Skeletal muscle tissue (tissue), 4 donors: ENCODE results near the gene EIPR1. TPM values are rescaled to one million over a fixed set of nuclear protein-coding genes. Genes with fewer than 3 reads are reported as not detected.

Experiments used
- H3K27ac ChIP-seq: one replicate; pipeline ENCODE4 v1.7.0; 2013; ENCODE audit warnings: mild to moderate bottlenecking, low read depth, low read length, inconsistent platforms
- H3K27me3 ChIP-seq, 3 donors: one replicate each; pipeline ENCODE4 v1.7.0; 2013; ENCODE audit warnings: low read length in 3 of 3; ENCODE audit not compliant: control insufficient read depth in 3 of 3, insufficient read depth in 3 of 3
- H3K36me3 ChIP-seq, 3 donors: one replicate each; pipeline ENCODE4 v1.7.0; 2013; ENCODE audit warnings: low read length in 3 of 3; ENCODE audit not compliant: control insufficient read depth in 3 of 3, insufficient read depth in 3 of 3
- H3K4me1 ChIP-seq, 3 donors: one replicate each; pipeline ENCODE4 v1.7.0; 2013; ENCODE audit warnings: low read length in 3 of 3, mild to moderate bottlenecking in 3 of 3; ENCODE audit not compliant: control insufficient read depth in 3 of 3, insufficient read depth in 3 of 3
- H3K4me3 ChIP-seq, 3 donors: one replicate each; pipeline ENCODE4 v1.7.0; 2013; ENCODE audit warnings: low read length in 3 of 3
- H3K9ac ChIP-seq, 3 donors: one replicate each; pipeline ENCODE4 v1.7.0; 2013; ENCODE audit warnings: low read length in 3 of 3, mild to moderate bottlenecking in 3 of 3, moderate library complexity in 2 of 3, low read depth in 1 of 3
- H3K9me3 ChIP-seq, 3 donors: one replicate each; pipeline ENCODE4 v1.7.0; 2013; ENCODE audit warnings: low read length in 3 of 3; ENCODE audit not compliant: control insufficient read depth in 3 of 3
- total RNA-seq: library from RNA; depleted of rRNA; stranded (reverse); fragments of >200 nt; gene quantifications from one replicate; pipeline ENCODE4 v1.2.3, GENCODE V29; 2014
- donor health status: Osteomylitis.

EIPR1 gene
- total RNA-seq, 1 donor from 2014 or later: 12.0 TPM

DNA sequence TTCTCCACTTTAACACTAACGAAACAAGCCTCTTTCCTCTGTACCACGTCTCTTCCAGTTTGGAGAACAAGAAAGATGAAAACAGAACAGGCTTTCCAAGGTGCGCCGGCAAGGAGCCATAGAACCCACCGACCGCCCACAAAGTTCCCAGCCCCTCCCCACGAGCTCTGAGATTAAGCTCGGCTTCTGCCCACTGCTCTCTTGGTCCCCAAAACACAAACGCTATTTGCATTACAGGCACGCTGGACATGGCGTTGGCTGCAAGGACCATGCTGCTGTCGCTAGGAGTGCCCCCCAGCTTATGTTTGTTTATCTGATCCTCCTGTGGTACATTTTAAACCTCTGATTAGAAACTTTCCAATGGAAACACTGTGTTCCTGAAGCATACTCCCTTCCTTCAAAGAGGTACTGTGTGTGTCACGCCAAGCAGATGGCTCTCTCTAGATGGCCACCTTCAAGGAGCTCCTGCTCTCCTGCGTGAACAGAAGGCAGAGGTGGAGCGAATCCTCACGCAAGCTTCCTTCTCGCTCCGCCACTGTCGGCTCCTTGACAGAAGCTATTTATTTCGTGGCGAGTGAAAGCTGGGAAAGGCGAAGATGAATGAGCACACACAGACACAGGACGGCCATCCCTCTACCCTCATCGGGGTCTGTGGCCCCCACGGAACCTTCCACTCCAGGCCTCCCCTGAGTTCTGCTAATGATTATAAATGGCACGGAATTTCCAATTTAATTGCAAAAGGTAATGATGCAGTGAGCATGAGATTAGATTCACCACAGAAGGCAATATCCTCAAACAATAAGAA, 166.2 kb downstream of the EIPR1 start:
- no peak overlapping the region for H3K27ac ChIP-seq
- no peaks in the 10 kb centered on the region for H3K9me3 ChIP-seq

DNA sequence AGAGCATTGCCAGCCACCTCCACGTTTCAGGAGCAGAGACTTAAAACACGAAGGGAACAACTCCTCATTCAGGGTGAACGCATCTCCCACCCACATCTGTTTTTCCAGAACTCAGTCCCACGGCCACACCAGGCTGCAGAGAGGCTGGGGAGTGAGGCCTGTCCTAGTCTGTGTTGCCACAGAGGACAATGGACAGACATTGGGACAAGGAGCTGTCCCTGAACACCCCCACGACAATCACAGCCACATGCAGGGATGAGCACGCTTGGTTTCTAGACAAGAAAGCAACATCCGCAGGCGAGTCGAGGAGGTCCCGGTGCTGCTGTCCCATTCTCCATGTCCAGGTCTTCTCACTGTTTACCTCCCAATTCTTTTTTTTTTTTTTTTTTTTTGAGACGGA, 167.4 kb downstream of the EIPR1 start:
- peaks cover 0 to 6% (median 0%) of the 10 kb centered on the region in 3 donors for H3K36me3 ChIP-seq
- no peaks in the 10 kb centered on the region for H3K27me3 ChIP-seq

More for the DNA sequence above, 166.2 kb downstream of the EIPR1 start:
- Histone ChIP-seq H3K9ac (no peak overlapping the region), H3K36me3 (peaks cover 0 to 5% (median 0%) of the 10 kb centered on the region in 3 donors), H3K4me1 (no peaks in the 10 kb centered on the region), H3K27me3 (no peaks in the 10 kb centered on the region), H3K4me3 (no peak overlapping the region)

DNA sequence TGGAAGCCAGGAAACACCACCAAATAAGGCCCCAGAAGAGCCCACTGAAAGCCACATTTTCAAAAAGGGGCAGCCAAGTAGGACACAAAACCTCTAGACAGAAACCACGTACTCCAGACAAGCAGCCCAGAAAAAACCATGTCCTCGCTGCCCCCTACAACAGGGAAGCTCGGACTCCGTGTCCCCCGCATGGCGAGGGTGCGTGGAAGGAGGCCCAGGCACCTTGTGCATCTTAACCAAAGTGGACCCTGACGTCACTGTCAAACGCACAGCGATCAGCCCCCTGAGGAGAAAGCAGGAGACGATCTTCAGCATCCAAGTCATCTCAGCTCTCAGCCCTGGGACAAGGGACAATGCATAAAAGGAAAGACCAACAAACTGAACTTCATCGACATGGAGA, 168.4 kb downstream of the EIPR1 start:
- Histone ChIP-seq H3K36me3 (peaks cover 0 to 9% (median 2%) of the 10 kb centered on the region in 3 donors), H3K27me3 (no peaks in the 10 kb centered on the region)

More for the DNA sequence above, 167.4 kb downstream of the EIPR1 start:
- Histone ChIP-seq H3K4me1 (no peaks in the 10 kb centered on the region), H3K27ac (no peak overlapping the region), H3K4me3 (no peak overlapping the region), H3K9ac (no peak overlapping the region), H3K9me3 (no peaks in the 10 kb centered on the region)

DNA sequence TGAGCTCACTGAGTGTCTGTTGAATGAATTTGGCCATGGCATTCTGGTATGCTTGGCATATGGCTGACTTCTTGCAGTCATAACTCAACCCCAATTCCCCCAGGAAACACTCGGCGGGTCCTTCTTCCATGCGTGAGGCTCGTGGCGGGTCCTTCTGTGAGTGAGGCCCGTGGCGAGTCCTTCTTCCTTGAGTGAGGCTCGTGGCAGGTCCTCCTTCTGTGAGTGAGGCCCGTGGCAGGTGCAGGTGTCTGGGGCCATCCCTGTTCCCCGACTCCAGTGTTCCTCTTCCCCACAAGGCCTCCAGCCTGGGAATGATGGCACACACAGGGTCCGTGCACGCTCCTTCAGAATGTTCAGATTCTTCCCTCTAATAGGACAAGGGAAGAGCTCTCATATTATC, 169.0 kb downstream of the EIPR1 start:
- Histone ChIP-seq H3K36me3 (peaks cover 0 to 9% (median 2%) of the 10 kb centered on the region in 3 donors), H3K4me1 (no peaks in the 10 kb centered on the region), H3K4me3 (no peak overlapping the region)

More for the DNA sequence above, 168.4 kb downstream of the EIPR1 start:
- Histone ChIP-seq H3K9ac (no peak overlapping the region), H3K4me1 (no peaks in the 10 kb centered on the region), H3K4me3 (no peak overlapping the region), H3K9me3 (no peaks in the 10 kb centered on the region), H3K27ac (no peak overlapping the region)

DNA sequence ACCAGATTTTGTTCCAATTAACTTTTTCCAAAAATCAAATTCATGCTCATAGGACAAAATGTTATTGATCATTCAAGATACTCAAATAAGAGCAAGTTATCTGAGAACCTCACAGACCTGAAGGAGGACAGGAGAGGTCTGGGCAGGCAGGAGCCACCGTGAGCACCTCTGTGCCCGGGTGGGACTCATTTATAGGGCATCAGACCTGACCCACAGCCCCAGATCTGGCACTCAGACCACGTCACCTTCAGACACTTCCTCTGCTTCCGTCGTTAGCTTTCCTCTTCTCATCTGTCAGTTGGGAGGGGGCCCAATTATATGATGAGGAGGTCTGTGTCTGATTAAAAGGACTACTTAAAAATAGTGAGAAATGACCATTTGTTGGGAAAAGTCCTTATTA, 169.4 kb downstream of the EIPR1 start:
- Histone ChIP-seq H3K9ac (no peak overlapping the region), H3K36me3 (peaks cover 0 to 9% (median 2%) of the 10 kb centered on the region in 3 donors), H3K27me3 (no peaks in the 10 kb centered on the region), H3K4me3 (no peak overlapping the region), H3K9me3 (no peaks in the 10 kb centered on the region), H3K27ac (no peak overlapping the region), H3K4me1 (no peaks in the 10 kb centered on the region)

More for the DNA sequence above, 169.0 kb downstream of the EIPR1 start:
- Histone ChIP-seq H3K9ac (no peak overlapping the region), H3K27ac (no peak overlapping the region), H3K9me3 (no peaks in the 10 kb centered on the region), H3K27me3 (no peaks in the 10 kb centered on the region)

GRCh38 chr2:3207091-3207491, 170.5 kb downstream of the EIPR1 start:
- Histone ChIP-seq H3K4me1 (no peaks in the 10 kb centered on the region), H3K4me3 (no peak overlapping the region), H3K27me3 (no peaks in the 10 kb centered on the region), H3K9ac (no peak overlapping the region), H3K9me3 (no peaks in the 10 kb centered on the region), H3K36me3 (peaks cover 0 to 9% (median 2%) of the 10 kb centered on the region in 3 donors), H3K27ac (no peak overlapping the region)

- H3K27me3 ChIP-seq: no peaks in the 10 kb centered on the region
- H3K36me3 ChIP-seq: peaks cover 0 to 6% (median 2%) of the 10 kb centered on the region in 3 donors
- H3K4me3 ChIP-seq: no peak overlapping the region
- H3K9me3 ChIP-seq: no peaks in the 10 kb centered on the region
- H3K27ac ChIP-seq: no peak overlapping the region
- no peak overlapping the region for H3K9ac ChIP-seq
- peaks cover 0 to 2% (median 0%) of the 10 kb centered on the region in 3 donors for H3K4me1 ChIP-seq
Measured at GRCh38 chr2:3205845-3206244, 171.8 kb downstream of the EIPR1 start.

DNA sequence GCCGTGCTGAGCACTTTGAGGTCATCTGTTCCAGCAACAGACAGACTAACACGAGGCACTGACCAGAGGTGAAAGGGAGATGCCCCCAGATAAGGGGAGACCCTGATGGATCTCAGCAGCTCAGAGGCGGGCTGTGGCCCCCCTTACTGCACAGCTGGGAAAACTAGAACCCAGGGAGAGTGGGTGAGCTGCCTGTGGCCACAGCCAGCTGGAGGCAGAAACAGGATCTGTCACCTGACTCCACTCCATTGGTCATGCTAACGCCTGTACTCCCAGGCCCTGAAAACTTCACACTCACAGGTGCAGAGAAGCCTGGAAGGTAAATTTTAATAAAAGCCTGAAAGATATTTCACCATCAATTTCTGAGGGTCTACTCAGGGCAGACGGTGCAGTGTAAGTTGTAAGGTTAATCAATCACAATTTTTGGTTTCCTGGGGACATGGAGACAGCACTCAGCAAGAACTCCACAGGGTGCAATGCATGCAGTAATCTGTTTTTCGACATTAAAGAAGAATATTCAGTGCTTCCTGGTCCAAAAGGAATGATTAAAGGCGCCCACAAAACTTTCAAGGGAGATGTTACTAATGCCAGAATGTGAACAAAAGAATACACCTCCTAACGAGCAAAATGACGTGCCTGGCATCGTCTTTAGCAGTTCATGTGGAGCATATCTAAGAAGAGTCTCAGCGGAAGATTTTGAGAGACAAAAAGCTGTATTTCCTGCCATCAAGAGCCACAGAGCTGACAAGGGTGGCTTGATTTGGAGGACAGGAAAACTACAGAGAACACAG, 173.4 kb downstream of the EIPR1 start:
- Histone ChIP-seq H3K9me3 (no peaks in the 10 kb centered on the region), H3K27ac (no peak overlapping the region), H3K4me3 (no peak overlapping the region), H3K9ac (no peak overlapping the region), H3K36me3 (peaks cover 0 to 4% (median 2%) of the 10 kb centered on the region in 3 donors), H3K27me3 (no peaks in the 10 kb centered on the region), H3K4me1 (peaks cover 4 to 11% (median 5%) of the 10 kb centered on the region in 3 donors)

DNA sequence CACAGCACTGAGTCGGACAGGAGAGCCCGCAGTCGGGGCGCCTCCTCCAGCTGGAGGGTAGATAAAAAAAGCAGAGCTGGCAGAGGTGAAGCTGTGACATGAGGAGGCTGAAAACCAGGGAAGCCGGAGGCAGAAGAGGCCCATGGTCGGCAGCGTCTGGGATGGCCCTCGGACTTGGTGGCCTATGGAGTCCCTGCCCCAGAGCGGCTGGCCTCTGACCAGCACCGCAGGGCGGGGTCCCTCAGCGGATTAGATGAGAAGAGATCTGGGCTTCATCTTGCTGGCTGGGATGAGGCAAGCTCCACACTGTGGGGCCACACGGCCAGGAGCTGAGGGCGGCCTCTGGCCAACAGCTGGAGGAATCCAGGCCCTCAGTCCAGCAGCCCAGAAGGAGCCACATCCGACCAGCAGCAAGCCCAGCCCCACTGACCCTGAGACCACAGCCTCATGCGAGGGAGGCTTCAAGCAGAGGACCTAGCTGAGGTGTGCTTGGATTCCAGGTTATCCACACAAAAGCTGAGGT, 174.1 kb downstream of the EIPR1 start:
- Histone ChIP-seq H3K36me3 (peaks cover 0 to 4% (median 2%) of the 10 kb centered on the region in 3 donors), H3K9ac (no peak overlapping the region), H3K4me3 (no peak overlapping the region), H3K9me3 (no peaks in the 10 kb centered on the region), H3K27me3 (no peaks in the 10 kb centered on the region), H3K27ac (no peak overlapping the region), H3K4me1 (peaks cover 4 to 11% (median 5%) of the 10 kb centered on the region in 3 donors)
